ENCODE data around the gene IRF9.

IRF9 gene

DNA sequence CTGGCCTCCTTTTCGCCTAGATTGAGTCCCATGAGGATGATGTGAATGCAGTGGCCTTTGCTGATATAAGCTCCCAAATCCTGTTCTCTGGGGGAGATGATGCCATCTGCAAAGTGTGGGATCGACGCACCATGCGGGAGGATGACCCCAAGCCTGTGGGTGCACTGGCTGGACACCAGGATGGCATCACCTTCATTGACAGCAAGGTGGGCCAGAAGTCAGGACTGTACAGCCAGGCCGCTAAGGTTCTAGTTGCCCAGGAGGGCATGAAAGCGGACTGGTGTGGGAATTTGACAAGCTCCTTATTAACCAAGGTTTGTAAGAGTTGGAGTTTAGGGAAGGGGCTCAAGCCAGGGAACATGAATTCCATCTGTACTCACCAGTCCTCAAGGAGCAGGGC is 41.4 kb upstream of the IRF9 start:
- Histone ChIP-seq H4K20me1 (ENCODE audit: insufficient read depth) (no peaks in the 10 kb centered on the region), H3K4me3 (IDR thresholded peaks at IDR 0.05; ENCODE audit: insufficient read depth, low read depth, low read length) (no peak overlapping the region), H2AFZ (ENCODE audit: low read depth) (no peak overlapping the region), H3K27me3 (ENCODE audit: insufficient read depth, low read depth) (no peaks in the 10 kb centered on the region), H3K36me3 (ENCODE audit: insufficient read depth) (no peaks in the 10 kb centered on the region), H3K9ac (no peak overlapping the region), H3K4me1 (ENCODE audit: low read depth, poor library complexity, severe bottlenecking) (peaks cover 7% of the 10 kb centered on the region), H3K4me2 (no peak overlapping the region), H3K79me2 (ENCODE audit: insufficient read depth, low read depth) (no peaks in the 10 kb centered on the region), H3K27ac (no peak overlapping the region)
- TF ChIP-seq, protein P1, sequence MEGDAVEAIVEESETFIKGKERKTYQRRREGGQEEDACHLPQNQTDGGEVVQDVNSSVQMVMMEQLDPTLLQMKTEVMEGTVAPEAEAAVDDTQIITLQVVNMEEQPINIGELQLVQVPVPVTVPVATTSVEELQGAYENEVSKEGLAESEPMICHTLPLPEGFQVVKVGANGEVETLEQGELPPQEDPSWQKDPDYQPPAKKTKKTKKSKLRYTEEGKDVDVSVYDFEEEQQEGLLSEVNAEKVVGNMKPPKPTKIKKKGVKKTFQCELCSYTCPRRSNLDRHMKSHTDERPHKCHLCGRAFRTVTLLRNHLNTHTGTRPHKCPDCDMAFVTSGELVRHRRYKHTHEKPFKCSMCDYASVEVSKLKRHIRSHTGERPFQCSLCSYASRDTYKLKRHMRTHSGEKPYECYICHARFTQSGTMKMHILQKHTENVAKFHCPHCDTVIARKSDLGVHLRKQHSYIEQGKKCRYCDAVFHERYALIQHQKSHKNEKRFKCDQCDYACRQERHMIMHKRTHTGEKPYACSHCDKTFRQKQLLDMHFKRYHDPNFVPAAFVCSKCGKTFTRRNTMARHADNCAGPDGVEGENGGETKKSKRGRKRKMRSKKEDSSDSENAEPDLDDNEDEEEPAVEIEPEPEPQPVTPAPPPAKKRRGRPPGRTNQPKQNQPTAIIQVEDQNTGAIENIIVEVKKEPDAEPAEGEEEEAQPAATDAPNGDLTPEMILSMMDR (conservative IDR thresholded peaks at IDR 0.05; ENCODE audit: low read depth, low read length): no peak

DNA sequence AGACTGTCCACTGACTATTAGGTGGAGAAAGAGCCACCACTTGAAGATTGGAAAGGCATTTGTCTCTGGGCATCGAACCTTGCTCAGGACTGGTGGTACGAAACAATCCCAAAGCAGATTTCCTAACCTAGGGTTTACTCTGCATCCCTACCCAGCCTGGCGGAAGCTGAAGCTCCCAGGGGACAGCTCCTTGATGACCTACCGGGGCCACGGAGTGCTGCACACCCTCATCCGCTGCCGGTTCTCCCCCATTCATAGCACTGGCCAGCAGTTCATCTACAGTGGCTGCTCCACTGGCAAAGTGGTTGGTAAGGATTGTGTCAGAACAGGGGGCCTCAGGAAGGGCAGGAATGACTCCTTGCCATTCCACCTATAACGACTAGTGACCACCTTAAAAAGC is 39.9 kb upstream of the IRF9 start:
- Histone ChIP-seq H4K20me1 (ENCODE audit: insufficient read depth) (no peaks in the 10 kb centered on the region), H3K36me3 (ENCODE audit: insufficient read depth) (no peaks in the 10 kb centered on the region), H3K79me2 (ENCODE audit: insufficient read depth, low read depth) (no peaks in the 10 kb centered on the region), H3K4me3 (IDR thresholded peaks at IDR 0.05; ENCODE audit: insufficient read depth, low read depth, low read length) (no peak overlapping the region), H3K9ac (no peak overlapping the region), H3K27ac (no peak overlapping the region), H3K4me2 (no peak overlapping the region), H3K4me1 (ENCODE audit: low read depth, poor library complexity, severe bottlenecking) (peaks cover under 1% of the 10 kb centered on the region), H3K27me3 (ENCODE audit: insufficient read depth, low read depth) (no peaks in the 10 kb centered on the region), H2AFZ (ENCODE audit: low read depth) (no peak overlapping the region)
- TF ChIP-seq, protein P1 (conservative IDR thresholded peaks at IDR 0.05; ENCODE audit: low read depth, low read length): no peak

DNA sequence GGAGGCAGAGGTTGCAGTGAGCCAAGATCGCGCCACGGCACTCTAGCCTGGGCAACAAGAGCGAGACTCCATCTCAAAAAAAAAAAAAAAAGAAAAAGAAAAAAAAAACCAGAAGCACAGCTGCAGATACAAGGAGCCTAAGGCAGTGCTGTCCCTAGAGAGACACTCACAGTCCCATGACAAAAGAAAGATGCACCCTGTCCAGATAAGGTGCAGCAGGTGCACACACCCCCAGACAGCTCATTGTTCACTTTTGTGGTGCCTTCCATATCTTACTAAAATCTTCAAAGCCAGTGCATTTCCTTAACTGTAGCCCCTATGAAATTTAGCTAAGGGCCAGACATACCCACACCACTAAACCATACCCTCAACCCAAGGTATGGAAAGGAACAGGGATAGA is 38.6 kb upstream of the IRF9 start:
- no peak overlapping the region for H3K4me3 ChIP-seq (IDR thresholded peaks at IDR 0.05; ENCODE audit: insufficient read depth, low read depth, low read length)
- H3K27ac ChIP-seq: no peak overlapping the region
- H3K79me2 ChIP-seq (ENCODE audit: insufficient read depth, low read depth): no peaks in the 10 kb centered on the region
- H3K4me2 ChIP-seq: no peak overlapping the region
- no peak overlapping the region for H2AFZ ChIP-seq (ENCODE audit: low read depth)
- no peaks in the 10 kb centered on the region for H3K27me3 ChIP-seq (ENCODE audit: insufficient read depth, low read depth)
- H3K9ac ChIP-seq: no peak overlapping the region
- no peaks in the 10 kb centered on the region for H3K36me3 ChIP-seq (ENCODE audit: insufficient read depth)
- TF ChIP-seq, protein P1 (conservative IDR thresholded peaks at IDR 0.05; ENCODE audit: low read depth, low read length): no peak
- H3K4me1 ChIP-seq (ENCODE audit: low read depth, poor library complexity, severe bottlenecking): no peaks in the 10 kb centered on the region
- no peaks in the 10 kb centered on the region for H4K20me1 ChIP-seq (ENCODE audit: insufficient read depth)

DNA sequence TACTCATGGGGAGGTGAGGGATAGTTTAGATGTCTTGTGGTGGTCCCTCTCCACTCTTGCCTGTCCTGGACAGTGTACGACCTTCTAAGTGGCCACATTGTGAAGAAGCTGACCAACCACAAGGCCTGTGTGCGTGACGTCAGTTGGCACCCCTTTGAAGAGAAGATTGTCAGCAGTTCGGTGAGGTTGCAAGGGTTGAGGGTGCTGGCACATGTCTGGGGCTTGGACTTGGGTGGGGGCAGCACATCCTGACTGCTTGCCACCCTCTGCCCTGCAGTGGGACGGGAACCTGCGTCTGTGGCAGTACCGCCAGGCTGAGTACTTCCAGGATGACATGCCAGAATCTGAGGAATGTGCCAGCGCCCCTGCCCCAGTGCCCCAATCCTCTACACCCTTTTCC is 38.2 kb upstream of the IRF9 start:
- Histone ChIP-seq H3K36me3 (ENCODE audit: insufficient read depth) (no peaks in the 10 kb centered on the region), H2AFZ (ENCODE audit: low read depth) (no peak overlapping the region), H3K27ac (no peak overlapping the region), H3K27me3 (ENCODE audit: insufficient read depth, low read depth) (no peaks in the 10 kb centered on the region), H3K4me2 (no peak overlapping the region), H3K4me3 (IDR thresholded peaks at IDR 0.05; ENCODE audit: insufficient read depth, low read depth, low read length) (no peak overlapping the region), H3K9ac (no peak overlapping the region), H3K79me2 (ENCODE audit: insufficient read depth, low read depth) (no peaks in the 10 kb centered on the region), H3K4me1 (ENCODE audit: low read depth, poor library complexity, severe bottlenecking) (no peaks in the 10 kb centered on the region), H4K20me1 (ENCODE audit: insufficient read depth) (no peaks in the 10 kb centered on the region)
- TF ChIP-seq, protein P1 (conservative IDR thresholded peaks at IDR 0.05; ENCODE audit: low read depth, low read length): no peak
